HepG2 (cell line): Measurements from ENCODE around the gene CYP4B1. TPM values are rescaled to one million over a fixed set of nuclear protein-coding genes. Genes with fewer than 3 reads are reported as not detected.

Source experiments
- ATAC-seq: fragments of 200-7000 bp; cut with Tn5 transposase; 3 replicates; pipeline ENCODE4 v1.9.1; 2020; ENCODE audit warnings: mild to moderate bottlenecking, moderate library complexity
- BruUV-seq: library from RNA; stranded (reverse); fragments of 400-500 nt; replicated peaks from 2 replicates; lab custom pipeline; 2021; lab: Mats Ljungman, UMichigan
- CTCF ChIA-PET: fragments of 300-600 bp; formaldehyde crosslinking; extraction: SDS; loops from one replicate; lab custom pipeline; 2021; ENCODE audit warnings: low total read pairs, inconsistent platforms, low intra/inter-chr PET ratio; lab: Yijun Ruan, JAX
- POLR2A ChIA-PET: fragments of 350-600 bp; sonication (Branson Sonifier 250); formaldehyde crosslinking; loops from one replicate; lab custom pipeline; 2020; ENCODE audit warnings: antibody characterized with exemption, inconsistent platforms; lab: Yijun Ruan, JAX
- DNase-seq: peaks from one replicate; pipeline ENCODE4 v3.0.0-alpha.2; 2015; ENCODE audit warnings: low spot score
- FAIRE-seq: peaks from 3 replicates; lab custom pipeline; 2011; peaks lifted over from hg19 to GRCh38; lab: Jason Lieb, UNC
- H2AFZ ChIP-seq: one replicate; pipeline ENCODE4 v1.6.1; 2011; ENCODE audit warnings: low read length, inconsistent platforms
- H3K27ac ChIP-seq: fragments of 300-600 bp; 3 replicates; pipeline ENCODE4 v1.8.0; 2011; ENCODE audit warnings: mixed run types, mild to moderate bottlenecking, mixed read lengths, low read length, inconsistent platforms; ENCODE audit not compliant: insufficient read depth; ENCODE audit errors: extremely low read length
- H3K27me3 ChIP-seq, 2 experiments: fragments of 200-600 bp in 1 of 2; 2 replicates in 1 of 2; 3 replicates in 1 of 2; pipeline versions ENCODE4 v1.6.0 to v1.8.0; 2011; ENCODE audit warnings: low read length in 2 of 2, mild to moderate bottlenecking in 2 of 2, moderate library complexity in 2 of 2, inconsistent platforms in 1 of 2; ENCODE audit not compliant: insufficient read depth in 2 of 2, control insufficient read depth in 1 of 2
- H3K36me3 ChIP-seq, 2 experiments: fragments of 200-600 bp in 1 of 2; replicated peaks in 1 of 2; 2 replicates in 1 of 2; 3 replicates in 1 of 2; pipeline versions ENCODE4 v1.5.1 to v1.8.0; 2011; ENCODE audit warnings: low read length in 2 of 2, inconsistent platforms in 1 of 2; ENCODE audit not compliant: insufficient read depth in 2 of 2, control insufficient read depth in 1 of 2
- H3K4me1 ChIP-seq: 2 replicates; pipeline ENCODE4 v1.5.1; 2012; ENCODE audit warnings: low read length, inconsistent platforms; ENCODE audit not compliant: insufficient read depth
- H3K4me2 ChIP-seq: 2 replicates; pipeline ENCODE4 v1.6.0; 2011; ENCODE audit warnings: low read depth, low read length, inconsistent platforms
- H3K4me3 ChIP-seq, 3 experiments: fragments of 200-600 bp in 1 of 3; sonication (generic), shearing (Covaris generic) in 1 of 3; replicated peaks in 1 of 3; 2 replicates each; pipeline ENCODE4 v1.5.1; 2011 to 2016; ENCODE audit warnings: low read length in 3 of 3, inconsistent platforms in 2 of 3, low read depth in 2 of 3, mild to moderate bottlenecking in 2 of 3, control low read depth in 1 of 3, mixed read lengths in 1 of 3; ENCODE audit not compliant: insufficient read depth in 1 of 3
- H3K79me2 ChIP-seq: one replicate; pipeline ENCODE4 v1.6.1; 2011; ENCODE audit warnings: low read length, inconsistent platforms; ENCODE audit not compliant: insufficient read depth
- H3K9ac ChIP-seq: 2 replicates; pipeline ENCODE4 v1.6.0; 2011; ENCODE audit warnings: mild to moderate bottlenecking, low read depth, low read length, inconsistent platforms; ENCODE audit not compliant: insufficient read depth
- H3K9me3 ChIP-seq: 2 replicates; pipeline ENCODE4 v1.5.1; 2012; ENCODE audit warnings: mild to moderate bottlenecking, low read length
- H4K20me1 ChIP-seq: 2 replicates; pipeline ENCODE4 v1.6.0; 2011; ENCODE audit warnings: inconsistent platforms, mild to moderate bottlenecking, low read length, moderate library complexity; ENCODE audit not compliant: insufficient read depth
- DRAP1 ChIP-seq: IDR thresholded peaks from 2 replicates; pipeline ENCODE4 v1.6.1; 2016; ENCODE audit warnings: missing genetic modification reagents, missing compliant biosample characterization
- NR2F1 ChIP-seq, 2 experiments: fragments of 450-650 bp in 1 of 2; formaldehyde crosslinking in 1 of 2; IDR thresholded peaks; 2 replicates each; pipeline versions ENCODE4 v1.5.0 to v1.6.1; 2016 to 2020; ENCODE audit warnings: mild to moderate bottlenecking in 1 of 2, missing compliant biosample characterization in 1 of 2, missing genetic modification reagents in 1 of 2, moderate library complexity in 1 of 2
- PATZ1 ChIP-seq: sonication (generic); formaldehyde crosslinking; IDR thresholded peaks from 2 replicates; pipeline ENCODE4 v1.4.0; 2020; ENCODE audit warnings: missing genetic modification reagents
- PAXIP1 ChIP-seq: sonication (generic); formaldehyde crosslinking; conservative IDR thresholded peaks from 2 replicates; pipeline ENCODE4 v1.4.0; 2020; ENCODE audit warnings: mild to moderate bottlenecking, missing genetic modification reagents, moderate library complexity
- SMC3 ChIP-seq: IDR thresholded peaks from 2 replicates; pipeline ENCODE4 v1.6.1; 2011; ENCODE audit warnings: low read length, improper control_type of control experiment
- TERF1 ChIP-seq: sonication (generic); formaldehyde crosslinking; IDR thresholded peaks from 2 replicates; pipeline ENCODE4 v1.8.0; 2022; ENCODE audit warnings: mild to moderate bottlenecking, missing genetic modification reagents, moderate library complexity
- TFE3 ChIP-seq: IDR thresholded peaks from 2 replicates; pipeline ENCODE4 v1.6.1; 2016
- YY1 ChIP-seq: IDR thresholded peaks from 2 replicates; pipeline ENCODE4 v1.6.1; 2011; ENCODE audit warnings: low read length, low read depth, moderate library complexity, mild to moderate bottlenecking; ENCODE audit not compliant: insufficient read depth, insufficient replicate concordance
- ZBTB49 ChIP-seq: sonication (generic); formaldehyde crosslinking; IDR thresholded peaks from 2 replicates; pipeline ENCODE4 v1.4.0; 2020; ENCODE audit warnings: missing genetic modification reagents, borderline replicate concordance
- ZNF780A ChIP-seq: sonication (generic); formaldehyde crosslinking; IDR thresholded peaks from 2 replicates; pipeline ENCODE4 v1.8.0; 2022; ENCODE audit warnings: mild to moderate bottlenecking, missing genetic modification reagents, moderate library complexity
- WGBS: methylation state at CpG from one replicate; pipeline ENCODE4 v1.1.6; 2017; ENCODE audit warnings: low lambda C conversion rate; 5-methylcytosine and 5-hydroxymethylcytosine counted together
- in situ Hi-C: cut with HindIII; loops from 2 replicates; pipeline ENCODE4 v1.10.0; 2017; ENCODE audit warnings: low pct_unique_long_range_greater_than_20kb; ENCODE audit not compliant: extremely low pct_ligation_motif_present
- intact Hi-C: fragments of 100-400 bp; cut with micrococcal nuclease; formaldehyde crosslinking; loops from one replicate; pipeline ENCODE4 v1.10.0; 2022; ENCODE audit not compliant: unreplicated experiment
- polyA plus RNA-seq, 8 experiments: library from polyadenylated mRNA; depleted of rRNA in 3 of 8; stranded (reverse) in 7 of 8; unstranded in 1 of 8; fragments of >200 nt; fragmentation: Illumina TruSeq in 4 of 8; extraction: Trizol in 4 of 8; gene quantifications; 2 replicates each; pipeline versions ENCODE4 v1.2.1 to v1.2.3, GENCODE V29; 2011 to 2016; ENCODE audit warnings: low read depth in 4 of 8, missing spikeins in 1 of 8, mixed read lengths in 1 of 8; ENCODE audit not compliant: insufficient read depth in 1 of 8
- total RNA-seq, 5 experiments: library from RNA; depleted of rRNA; stranded (reverse); fragments of >200 nt; fragmentation: Illumina TruSeq; extraction: Trizol; gene quantifications; 2 replicates each; pipeline ENCODE4 v1.2.3, GENCODE V29; 2016; ENCODE audit warnings: low read depth in 1 of 5

CYP4B1 gene
- total and polyA plus RNA-seq, 2 of the 13 experiments (the other 11 are each of a cell fraction or from before 2014, with no cell fraction given): 0.03 TPM; not detected in 1

GRCh38 chr1:46812996-46813857 is 14.4 kb downstream of the CYP4B1 start:
- Histone ChIP-seq H3K4me3 (no peak overlapping the region), H3K4me2 (no peak overlapping the region), H3K4me1 (no peaks in the 10 kb centered on the region), H3K27me3 (peaks cover 0 to 3% of the 10 kb centered on the region in 2 experiments; a peak in 1 of 5 replicates), H3K9ac (no peak overlapping the region), H3K9me3 (no peaks in the 10 kb centered on the region), H3K36me3 (no peaks in the 10 kb centered on the region), H4K20me1 (no peaks in the 10 kb centered on the region), H3K79me2 (no peaks in the 10 kb centered on the region), H3K27ac (no peak overlapping the region), H2AFZ (no peak overlapping the region)
- in situ Hi-C loops: no loop called here
- 56% methylated on average over 3 of the region's 11 CpGs for WGBS
- no peak for DNase-seq
- ChIA-PET POLR2A (no interaction called here), CTCF (no interaction called here)
- intact Hi-C loops: no loop called here
- ATAC-seq: no peak
- TF ChIP-seq ZBTB49 (CRISPR knock-in tag): no peak
- no peak for TF ChIP-seq TERF1
- TF ChIP-seq TFE3 (CRISPR knock-in tag): no peak
- TF ChIP-seq YY1: no peak
- TF ChIP-seq SMC3: no peak
- no peak for TF ChIP-seq NR2F1 (CRISPR knock-in tag; IDR thresholded peaks at IDR 0.05)
- no peak for TF ChIP-seq DRAP1
- no peak for TF ChIP-seq PATZ1
- no peak for TF ChIP-seq PAXIP1 (CRISPR knock-in tag)
- no peak for TF ChIP-seq ZNF780A (CRISPR knock-in tag)
- BruUV-seq: no TSS peak
- FAIRE-seq: no peak
